Purkinje cell (primary cell): ENCODE data around the gene SCYGR4. TPM values are rescaled to one million over a fixed set of nuclear protein-coding genes. Genes with fewer than 3 reads are reported as not detected.

ENCODE experiments used
- polyA plus RNA-seq: library from polyadenylated mRNA; unstranded; fragments of >200 nt; fragmentation: Nextera tagmentation; gene quantifications from 2 replicates; pipeline ENCODE4 v1.2.1, GENCODE V29; 2014

Gene SCYGR4
- polyA plus RNA-seq: not detected in 2 replicates

GRCh38 chr2:227617316-227618230 lies at the start of gene SCYGR4:
TSS of gene SCYGR4 (plus strand) at chr2:227617498. CDS start at chr2:227617498, 0 bp downstream.

GRCh38 chr2:227598835-227599503 lies 18.3 kb upstream of the SCYGR4 start, which contains the start of gene SCYGR2:
TSS of gene SCYGR2 (plus strand) at chr2:227598893. CDS start at chr2:227598893, 0 bp downstream.

GRCh38 chr2:227614740-227615139 lies 2.6 kb upstream of the SCYGR4 start, which contains the start of gene SCYGR3:
TSS of gene SCYGR3 (minus strand) at chr2:227614840. CDS start at chr2:227614840, 0 bp downstream.

GRCh38 chr2:227666631-227667170 lies 49.4 kb downstream of the SCYGR4 start, which contains the start of gene SCYGR5:
TSS of gene SCYGR5 (plus strand) at chr2:227666804. CDS start at chr2:227666804, 0 bp downstream.

Other genes starting within 250 kb of the SCYGR4 start
- 0.55 and 0.74 TPM in 2 replicates for gene TM4SF20, start 238.2 kb upstream of the SCYGR4 start, polyA plus RNA-seq
- gene SCYGR1, start 229.5 kb upstream of the SCYGR4 start, polyA plus RNA-seq: not detected in 2 replicates
- gene AGFG1, start 145.3 kb upstream of the SCYGR4 start, polyA plus RNA-seq: 106 and 113 TPM in 2 replicates
- gene SCYGR2, start 18.6 kb upstream of the SCYGR4 start, polyA plus RNA-seq: not detected in 2 replicates
- gene SCYGR3, start 2.7 kb upstream of the SCYGR4 start, polyA plus RNA-seq: not detected in 2 replicates
- not detected in 2 replicates for gene SCYGR5, start 49.3 kb downstream of the SCYGR4 start, polyA plus RNA-seq
- gene SLC19A3, start 100.5 kb downstream of the SCYGR4 start, polyA plus RNA-seq: 2.1 TPM in 1 of 2 replicates, not detected in the other
- gene SCYGR6, start 107.3 kb downstream of the SCYGR4 start, polyA plus RNA-seq: not detected in 2 replicates
- not detected in 2 replicates for gene SCYGR7, start 110.8 kb downstream of the SCYGR4 start, polyA plus RNA-seq
- not detected in 2 replicates for gene SCYGR8, start 128.4 kb downstream of the SCYGR4 start, polyA plus RNA-seq
- gene CCL20, start 196.3 kb downstream of the SCYGR4 start, polyA plus RNA-seq: not detected in 2 replicates